Right renal cortex interstitium (tissue), 3 donors: ENCODE results near the gene MED16. TPM values are rescaled to one million over a fixed set of nuclear protein-coding genes. Genes with fewer than 3 reads are reported as not detected.
"Not testable (repeated sequence)": the region's sequence is repeated elsewhere in the genome, so short reads cannot be mapped to it uniquely, and the experiment has no call there.

Source experiments
- DNase-seq, 3 donors: peaks; one replicate each; pipeline ENCODE4 v3.0.0-alpha.2; 2013; ENCODE audit warnings: low read depth in 3 of 3, low spot score in 2 of 3
- polyA plus RNA-seq, 3 donors: library from polyadenylated mRNA; unstranded; fragments of 120-200 nt; gene quantifications; one replicate each; pipeline ENCODE4 v1.2.1, GENCODE V29; 2013; ENCODE audit not compliant: insufficient read length in 3 of 3

Gene MED16
- polyA plus RNA-seq, 3 donors, result 41.8 to 54.4 (median 43.9) TPM

GRCh38 chr19:840519-841206, 52.3 kb downstream of the MED16 start, which contains the start of gene PRTN3:
Gene PRTN3 (plus strand): TSS chr19:840999. CDS start chr19:841009, 10 bp downstream.
- no peak for DNase-seq

DNA sequence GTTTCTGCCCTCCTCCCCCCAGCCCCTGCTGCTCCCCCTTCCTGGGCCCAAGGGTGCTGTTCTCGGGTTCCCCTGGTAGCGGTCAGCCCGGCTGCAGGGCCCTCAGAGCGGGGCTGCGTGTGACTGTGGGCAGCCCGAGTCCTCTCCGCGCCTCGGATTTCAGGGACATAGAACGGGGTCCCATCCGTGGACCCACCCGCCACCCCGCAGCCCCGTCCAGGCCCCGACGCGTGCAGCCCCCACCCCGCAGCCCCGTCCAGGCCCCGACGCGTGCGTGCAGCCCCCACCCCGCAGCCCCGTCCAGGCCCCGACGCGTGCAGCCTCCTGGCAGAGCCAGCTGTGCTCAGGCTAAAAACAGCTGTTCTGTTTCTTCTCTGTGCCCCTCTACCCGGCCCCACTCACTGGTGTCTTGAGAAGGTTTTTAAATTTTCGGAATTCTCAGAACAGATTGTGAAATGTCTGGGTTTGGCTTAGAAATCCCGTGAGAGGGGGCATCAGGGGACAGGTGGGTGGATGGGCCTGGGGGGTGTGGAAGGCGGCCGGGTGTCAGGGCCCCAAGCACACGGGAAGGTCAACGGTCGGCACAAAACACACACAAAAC, 57.7 kb downstream of the MED16 start:
- no peak for DNase-seq

GRCh38 chr19:834216-834615, 58.8 kb downstream of the MED16 start:
- DNase-seq, result no peak

- no peak for DNase-seq
These were observed 61.3 kb downstream of the MED16 start for GRCh38 chr19:831407-832369.

DNA sequence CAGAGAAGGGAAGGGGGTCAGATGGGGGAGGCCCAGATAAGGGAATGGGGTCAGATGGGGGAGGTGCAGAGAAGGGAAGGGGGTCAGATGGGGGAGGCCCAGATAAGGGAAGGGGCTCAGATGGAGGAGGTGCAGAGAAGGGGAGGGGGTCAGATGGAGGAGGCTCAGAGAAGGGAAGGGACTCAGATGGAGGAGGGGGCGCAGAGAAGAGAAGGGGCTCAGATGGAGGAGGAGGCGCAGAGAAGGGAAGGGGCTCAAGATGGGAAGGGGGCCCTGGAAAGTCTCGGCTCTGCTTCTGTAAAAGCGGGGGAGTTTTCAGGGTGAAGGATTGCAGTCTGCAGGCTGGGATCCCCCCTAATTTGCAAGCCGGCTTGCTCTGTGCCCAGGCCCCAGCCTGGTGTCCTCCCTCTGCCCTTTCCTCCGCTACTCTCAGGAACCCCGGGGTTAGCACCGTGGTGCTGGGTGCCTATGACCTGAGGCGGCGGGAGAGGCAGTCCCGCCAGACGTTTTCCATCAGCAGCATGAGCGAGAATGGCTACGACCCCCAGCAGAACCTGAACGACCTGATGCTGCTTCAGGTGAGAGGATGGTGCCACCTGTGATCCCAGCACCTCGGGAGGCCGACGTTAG, 63.7 kb downstream of the MED16 start:
- DNase-seq, result no peak

DNA sequence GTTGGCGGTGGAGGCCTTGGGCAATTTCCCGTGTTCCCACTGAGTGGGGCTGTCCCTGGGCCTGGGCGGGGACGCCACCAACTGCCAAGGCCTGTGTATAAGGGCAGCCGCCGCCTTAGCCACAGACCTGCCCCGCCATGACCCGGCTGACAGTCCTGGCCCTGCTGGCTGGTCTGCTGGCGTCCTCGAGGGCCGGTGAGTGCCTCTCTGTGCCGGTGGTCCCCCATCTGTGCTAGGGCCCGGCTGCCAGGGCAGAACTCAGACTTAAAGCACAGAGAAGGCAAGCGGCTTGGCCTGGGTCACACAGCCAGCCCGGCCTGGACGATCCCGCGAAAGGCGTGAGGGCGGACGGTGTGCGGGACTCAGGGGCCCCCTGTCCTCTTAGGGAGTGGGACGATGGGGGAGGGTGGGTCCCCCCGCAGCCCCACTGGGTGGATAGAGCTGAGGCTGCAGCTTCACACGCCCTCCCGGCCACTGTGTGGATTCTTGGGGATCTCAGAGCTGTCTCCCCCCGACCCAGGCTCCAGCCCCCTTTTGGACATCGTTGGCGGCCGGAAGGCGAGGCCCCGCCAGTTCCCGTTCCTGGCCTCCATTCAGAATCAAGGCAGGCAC, 65.2 kb downstream of the MED16 start, which contains the start of gene AZU1:
Gene AZU1 (plus strand): TSS at position 128 of the 612 bp plus-strand sequence. CDS start 10 bp downstream, at position 138.
- no peak for DNase-seq

GRCh38 chr19:827314-827709, 65.7 kb downstream of the MED16 start:
- no peak for DNase-seq

DNA sequence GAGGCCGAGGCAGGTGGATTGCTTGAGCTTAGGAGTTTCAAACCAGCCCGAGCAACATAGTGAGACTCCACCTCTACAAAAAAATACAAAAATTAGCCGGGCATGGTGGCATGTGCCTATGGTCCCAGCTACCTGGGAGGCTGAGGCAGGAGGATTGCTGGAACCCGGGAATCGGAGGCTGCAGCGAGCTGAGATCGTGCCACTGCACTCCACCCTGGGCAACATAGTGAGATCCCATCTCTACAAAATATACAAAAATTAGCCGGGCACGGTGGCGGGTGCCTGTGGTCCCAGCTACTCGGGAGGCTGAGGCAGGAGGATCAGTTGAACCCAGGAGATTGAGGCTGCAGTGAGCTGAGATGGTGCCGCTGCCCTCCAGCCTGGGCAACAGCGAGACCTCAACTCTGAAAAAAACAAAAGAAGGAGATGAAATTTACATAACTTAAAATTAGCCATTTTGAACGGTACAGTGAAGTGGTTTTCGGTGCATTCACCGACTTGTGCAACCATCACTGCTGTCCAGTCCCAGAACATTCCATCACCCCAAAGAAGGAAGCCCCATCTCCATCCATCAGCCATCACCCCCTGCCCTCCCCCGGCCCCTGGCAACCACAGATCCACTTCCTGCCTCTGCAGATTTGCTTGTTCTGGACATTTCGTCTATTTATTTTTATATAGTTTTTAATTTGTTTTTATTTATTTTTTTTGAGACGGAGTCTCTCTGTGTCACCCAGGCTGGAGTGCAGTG, 66.9 kb downstream of the MED16 start:
- no peak for DNase-seq

DNA sequence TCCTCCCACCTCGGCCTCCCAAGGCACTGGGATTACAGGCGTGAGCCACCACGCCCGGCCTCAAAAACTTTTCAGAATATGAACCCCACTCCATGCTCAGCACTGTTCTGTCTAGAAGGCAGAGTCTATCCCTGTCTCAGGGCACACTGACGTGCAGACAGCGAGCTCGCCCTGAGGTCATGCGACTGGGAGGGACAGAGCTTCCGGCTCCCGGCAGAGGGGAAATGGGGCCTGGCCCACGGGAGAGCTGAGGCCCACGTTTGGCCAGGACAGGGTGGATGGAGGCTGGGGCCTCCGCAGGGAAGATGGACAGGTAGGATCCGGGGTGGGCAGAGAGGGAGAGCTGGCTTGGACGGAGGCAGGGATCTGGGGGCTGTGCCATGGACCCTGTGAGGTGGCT, 68.1 kb downstream of the MED16 start:
- no peak for DNase-seq

DNA sequence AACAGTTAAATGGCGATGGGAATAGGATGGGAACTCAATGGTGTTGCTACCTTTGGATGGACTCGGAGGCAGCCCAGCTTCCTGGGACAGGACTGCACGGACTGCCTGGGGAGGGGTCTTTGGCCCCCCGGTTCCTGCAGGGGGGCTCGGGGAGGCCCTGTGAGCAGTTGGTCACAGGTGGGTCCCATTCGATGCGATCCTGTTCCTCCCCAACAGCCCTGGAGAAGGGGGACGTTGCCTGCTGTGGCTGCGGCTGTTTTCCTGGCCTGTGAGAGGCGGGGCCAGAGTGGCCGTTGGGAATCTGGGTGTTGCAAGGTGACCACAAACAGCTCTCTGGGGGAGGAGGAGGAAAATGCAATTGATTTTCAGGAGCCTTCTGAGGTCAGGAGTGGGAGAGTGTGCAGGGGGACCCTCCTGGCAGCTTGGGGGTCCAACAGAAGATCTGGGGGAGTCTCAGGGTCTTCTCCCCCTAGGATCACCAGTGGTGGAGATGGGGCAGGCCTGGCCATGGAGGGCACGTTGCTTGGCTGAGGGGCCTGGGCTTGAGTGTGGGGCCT, 69.3 kb downstream of the MED16 start:
- no peak for DNase-seq

DNA sequence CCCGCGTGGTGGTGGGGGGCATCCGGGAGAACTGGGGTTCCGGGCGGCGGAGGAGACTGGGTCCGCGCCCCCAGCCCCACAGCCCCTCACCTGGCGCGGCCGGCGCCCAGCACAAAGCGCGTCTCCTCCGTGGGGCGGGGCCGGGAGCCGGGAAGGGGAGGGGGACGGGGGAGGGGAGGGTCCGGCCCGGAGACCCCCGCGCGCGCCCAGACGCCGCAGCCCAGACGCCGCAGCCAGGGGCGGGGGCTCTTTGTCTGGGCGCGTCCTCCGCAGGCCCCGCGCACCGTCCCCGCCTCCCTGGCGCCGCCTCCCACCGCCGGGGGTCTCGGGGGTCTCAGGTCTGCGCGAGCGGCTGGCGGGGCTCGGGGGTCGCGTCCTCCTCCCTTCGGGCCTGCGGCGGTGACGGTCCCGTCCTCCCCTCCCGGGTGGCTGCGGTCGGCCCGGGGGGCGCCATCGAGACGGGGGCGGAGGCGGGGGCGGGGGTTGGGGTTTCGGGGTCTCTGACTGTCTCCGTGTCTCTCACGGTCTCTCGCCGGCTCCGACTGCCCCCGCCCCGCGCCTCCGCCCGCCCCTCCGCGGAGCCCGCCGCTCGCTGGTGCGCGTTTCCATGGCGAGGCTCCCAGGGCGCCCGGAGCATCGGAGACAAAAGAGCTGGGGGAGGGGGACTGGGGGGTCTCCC, 71.0 kb downstream of the MED16 start, which contains the start of gene PLPPR3:
Gene PLPPR3 (minus strand): TSS at position 131 of the 679 bp plus-strand sequence. CDS start 396 bp downstream, outside the sequence.
- DNase-seq, result no peak

DNA sequence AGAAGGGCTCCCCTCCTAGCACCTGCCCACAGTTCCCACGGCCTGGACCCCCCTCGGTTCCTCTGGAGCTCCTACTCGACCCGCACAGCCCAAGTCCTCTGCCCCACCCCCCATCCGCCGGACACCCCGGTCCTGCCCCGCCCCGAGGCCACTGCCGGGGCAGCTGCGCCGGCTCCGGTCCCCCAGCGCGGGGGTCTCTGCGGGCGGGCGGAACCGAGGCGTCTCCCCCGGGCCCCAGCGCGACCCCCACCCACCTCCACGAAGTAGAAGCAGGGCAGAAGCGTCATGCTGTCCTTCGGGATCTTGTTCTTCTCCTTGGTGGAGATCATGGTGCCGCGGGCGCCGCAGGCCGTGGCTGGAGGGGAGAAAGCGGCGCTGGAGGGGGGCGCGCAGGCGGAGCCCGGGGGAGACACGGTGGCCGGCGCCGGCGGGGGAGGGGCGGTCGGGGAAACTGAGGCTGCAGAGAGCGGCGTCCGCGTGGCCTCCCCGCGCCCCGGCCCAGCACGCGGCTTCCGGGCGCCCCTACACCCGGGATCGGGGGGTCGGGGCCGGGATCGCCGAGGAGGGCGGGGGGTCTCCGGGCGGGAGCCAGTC, 71.7 kb downstream of the MED16 start:
- DNase-seq, result no peak

GRCh38 chr19:820212-820611, 72.8 kb downstream of the MED16 start:
- not testable (repeated sequence) for DNase-seq

Other genes starting within 250 kb of the MED16 start
- gene RNF126, start 230.0 kb downstream of the MED16 start, polyA plus RNA-seq, result 10 to 100 TPM; 18.8 to 22.9 (median 21.4) TPM
- gene FSTL3, start 216.8 kb downstream of the MED16 start, polyA plus RNA-seq, result 10 to 100 TPM; 15.1 to 16.2 (median 16.2) TPM
- under 1 TPM; 0.13 to 0.19 (median 0.15) TPM for gene PRSS57, start 197.7 kb downstream of the MED16 start, polyA plus RNA-seq
- 10 to 100 TPM; 62.7 to 78.6 (median 77.9) TPM for gene PALM, start 184.3 kb downstream of the MED16 start, polyA plus RNA-seq
- gene MISP, start 142.1 kb downstream of the MED16 start, polyA plus RNA-seq, result 1 to 10 TPM; 6.4 to 7.6 (median 6.5) TPM
- gene PTBP1, start 95.7 kb downstream of the MED16 start, polyA plus RNA-seq, result 100 to 1,000 TPM; 356 to 395 (median 364) TPM
- 10 to 100 TPM in 2 of 3 donors, 1 to 10 TPM in 1; 9.5 to 12.3 (median 11.1) TPM for gene PLPPR3, start 71.2 kb downstream of the MED16 start, polyA plus RNA-seq
- gene AZU1, start 65.3 kb downstream of the MED16 start, polyA plus RNA-seq, result 1 to 10 TPM in 1 of 3 donors, under 1 TPM in 2; 0.31 to 1.1 (median 0.83) TPM
- 1 to 10 TPM in 1 of 3 donors, under 1 TPM in 2; 0.32 to 1.6 (median 0.78) TPM for gene PRTN3, start 52.2 kb downstream of the MED16 start, polyA plus RNA-seq
- gene ELANE, start 40.9 kb downstream of the MED16 start, polyA plus RNA-seq, result under 1 TPM in 2 of 3 donors, not detected in 1; 0.29 to 0.51 TPM
- 1 to 10 TPM; 1.4 to 2.0 (median 2.0) TPM for gene CFD, start 33.5 kb downstream of the MED16 start, polyA plus RNA-seq
- gene RNU6-9, start 297 bp upstream of the MED16 start, polyA plus RNA-seq, result not detected
- 10 to 100 TPM; 32.0 to 37.7 (median 34.1) TPM for gene R3HDM4, start 20.0 kb upstream of the MED16 start, polyA plus RNA-seq
- under 1 TPM; 0.19 to 0.67 (median 0.43) TPM for gene KISS1R, start 24.1 kb upstream of the MED16 start, polyA plus RNA-seq
- 10 to 100 TPM; 16.2 to 18.9 (median 17.1) TPM for gene ARID3A, start 32.8 kb upstream of the MED16 start, polyA plus RNA-seq
- gene WDR18, start 91.2 kb upstream of the MED16 start, polyA plus RNA-seq, result 10 to 100 TPM; 31.1 to 34.6 (median 34.3) TPM
- gene GRIN3B, start 107.2 kb upstream of the MED16 start, polyA plus RNA-seq, result under 1 TPM; 0.37 to 0.38 (median 0.37) TPM
- 100 to 1,000 TPM in 1 of 3 donors, 10 to 100 TPM in 2; 86.9 to 103 (median 93.5) TPM for gene TMEM259, start 127.9 kb upstream of the MED16 start, polyA plus RNA-seq
- gene RNU6-2, start 128.3 kb upstream of the MED16 start, polyA plus RNA-seq, result not detected
- 100 to 1,000 TPM; 151 to 175 (median 158) TPM for gene CNN2, start 133.4 kb upstream of the MED16 start, polyA plus RNA-seq
- 1 to 10 TPM; 6.1 to 6.6 (median 6.5) TPM for gene ABCA7, start 146.9 kb upstream of the MED16 start, polyA plus RNA-seq
- gene ARHGAP45, start 174.0 kb upstream of the MED16 start, polyA plus RNA-seq, result 10 to 100 TPM in 1 of 3 donors, 1 to 10 TPM in 2; 7.2 to 10.6 (median 9.1) TPM
- 100 to 1,000 TPM; 128 to 161 (median 143) TPM for gene POLR2E, start 202.2 kb upstream of the MED16 start, polyA plus RNA-seq
- gene GPX4, start 210.8 kb upstream of the MED16 start, polyA plus RNA-seq, result 100 to 1,000 TPM; 211 to 268 (median 248) TPM